Natural killer cell treated with Interleukin-12 subunit alpha and Interleukin-12 subunit beta and Interleukin-15 and Interleukin-18, amount 100 ng/mL, for 72 hours (primary cell): ENCODE measurements around the gene CD7. TPM values are rescaled to one million over a fixed set of nuclear protein-coding genes. Genes with fewer than 3 reads are reported as not detected.

Experiments used
- ATAC-seq, 2 donors: fragments of 150-1000 bp; cut with Tn5 transposase in 1 of 2; sonication (Bioruptor Pico), chemical (Tn5 transposase) in 1 of 2; 2 replicates each; pipeline ENCODE4 v1.10.0; 2021
- DNase-seq: peaks from one replicate; pipeline ENCODE4 v3.0.0; 2022; ENCODE audit warnings: low spot score
- H3K27ac Mint-ChIP-seq, 2 donors: 1 replicate in 1 of 2; 2 replicates in 1 of 2; pipeline ENCODE4 v1.8.0; 2022; ENCODE audit warnings: mixed read lengths in 2 of 2, mild to moderate bottlenecking in 1 of 2, moderate library complexity in 1 of 2
- H3K27me3 Mint-ChIP-seq, 2 donors: 1 replicate in 1 of 2; 2 replicates in 1 of 2; pipeline ENCODE4 v1.8.0; 2022; ENCODE audit warnings: mixed read lengths in 2 of 2
- H3K36me3 Mint-ChIP-seq: one replicate; pipeline ENCODE4 v1.8.0; 2022; ENCODE audit warnings: mixed read lengths
- H3K4me1 Mint-ChIP-seq, 2 donors: 1 replicate in 1 of 2; 2 replicates in 1 of 2; pipeline ENCODE4 v1.8.0; 2022; ENCODE audit warnings: low read depth in 2 of 2, mixed read lengths in 2 of 2, mild to moderate bottlenecking in 1 of 2
- H3K4me3 Mint-ChIP-seq: one replicate; pipeline ENCODE4 v1.8.0; 2022; ENCODE audit warnings: mixed read lengths
- H3K9me3 Mint-ChIP-seq: 2 replicates; pipeline ENCODE4 v1.8.0; 2022; ENCODE audit warnings: mixed read lengths
- total RNA-seq, 2 donors: library from RNA; stranded (reverse); gene quantifications; one replicate each; pipeline ENCODE4 v1.2.3, GENCODE V29; 2022

The CD7 gene
- total RNA-seq, 2 donors from 2014 or later = 61.8 to 73.6 TPM

DNA sequence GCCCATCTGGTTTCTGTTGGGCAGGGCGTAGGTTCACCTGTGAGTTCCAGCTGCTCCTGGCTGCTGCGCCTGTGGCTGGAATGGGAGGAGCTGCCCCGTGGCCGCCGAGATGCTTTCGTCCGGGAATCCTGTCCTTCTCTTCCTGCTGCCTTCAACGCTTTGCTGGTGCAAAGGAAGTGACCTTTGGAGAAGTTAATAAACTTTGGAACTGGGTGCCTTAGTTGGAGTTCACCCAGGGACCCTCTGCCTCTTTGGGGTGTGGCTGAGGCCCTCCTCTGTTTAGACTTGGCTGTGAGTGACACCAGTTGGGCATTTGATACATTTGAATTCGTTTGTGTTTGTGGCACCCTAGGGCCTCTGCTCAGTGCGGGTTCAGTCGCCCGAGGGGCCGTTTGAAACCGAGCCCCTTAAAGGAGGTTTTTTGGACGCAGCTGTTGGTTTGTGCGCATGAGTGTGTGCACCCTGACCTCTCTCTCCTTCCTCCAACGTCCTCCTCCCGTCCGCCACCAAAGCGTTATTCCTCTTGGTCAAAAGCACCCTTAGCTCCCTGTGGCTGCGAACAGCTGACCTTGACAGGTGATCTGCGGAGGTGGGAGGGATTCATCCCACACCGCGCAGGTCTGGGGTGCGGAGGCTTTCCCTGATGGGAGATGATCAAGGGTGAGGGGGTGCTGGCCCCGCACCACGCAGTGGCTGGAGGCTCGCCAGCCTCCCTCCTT, 25.1 kb upstream of the CD7 start:
- Mint-ChIP-seq H3K27ac (no peak overlapping the region), H3K36me3 (no peaks in the 10 kb centered on the region), H3K27me3 (peaks cover 0 to 4% of the 10 kb centered on the region in 2 donors), H3K4me1 (peaks cover 0 to 6% of the 10 kb centered on the region in 2 donors), H3K9me3 (no peaks in the 10 kb centered on the region), H3K4me3 (no peak overlapping the region)
- DNase-seq (no peak), ATAC-seq (no peak)

GRCh38 chr17:82339634-82340580, 22.5 kb upstream of the CD7 start:
- Mint-ChIP-seq H3K4me1 (peaks cover 4 to 7% of the 10 kb centered on the region in 2 donors), H3K27ac (no peak overlapping the region), H3K36me3 (no peaks in the 10 kb centered on the region), H3K27me3 (peaks cover 0 to 1% of the 10 kb centered on the region in 2 donors), H3K4me3 (no peak overlapping the region), H3K9me3 (no peaks in the 10 kb centered on the region)
- ATAC-seq (no peak), DNase-seq (no peak)

- Mint-ChIP-seq H3K9me3 (no peaks in the 10 kb centered on the region), H3K27ac (no peak overlapping the region), H3K27me3 (peaks cover 0 to 2% of the 10 kb centered on the region in 2 donors), H3K4me3 (no peak overlapping the region), H3K4me1 (peaks cover 7 to 10% of the 10 kb centered on the region in 2 donors), H3K36me3 (no peaks in the 10 kb centered on the region)
- DNase-seq (no peak), ATAC-seq (no peak)
Measured at GRCh38 chr17:82338858-82339633, 21.6 kb upstream of the CD7 start.

GRCh38 chr17:82334622-82335394, 17.4 kb upstream of the CD7 start:
- no peaks in the 10 kb centered on the region for H3K9me3 Mint-ChIP-seq
- ATAC-seq (peak in 1 of 2 donors; percentile 12), DNase-seq (no peak)
- H3K4me1 Mint-ChIP-seq = peaks cover 12 to 15% of the 10 kb centered on the region in 2 donors
- H3K4me3 Mint-ChIP-seq = peak overlapping the region; percentile 91
- no peaks in the 10 kb centered on the region for H3K36me3 Mint-ChIP-seq
- peaks cover 0 to 4% of the 10 kb centered on the region in 2 donors for H3K27me3 Mint-ChIP-seq
- peak overlapping the region; percentile 58 to 80 for H3K27ac Mint-ChIP-seq

- H3K4me1 Mint-ChIP-seq = peaks cover 12 to 15% of the 10 kb centered on the region in 2 donors
- peak overlapping the region; percentile 91 for H3K4me3 Mint-ChIP-seq
- DNase-seq = no peak
- no peaks in the 10 kb centered on the region for H3K36me3 Mint-ChIP-seq
- H3K27me3 Mint-ChIP-seq = peaks cover 0 to 4% of the 10 kb centered on the region in 2 donors
- H3K27ac Mint-ChIP-seq = no peak overlapping the region
- no peaks in the 10 kb centered on the region for H3K9me3 Mint-ChIP-seq
- no peak for ATAC-seq
Measured at GRCh38 chr17:82334204-82334621, 16.8 kb upstream of the CD7 start.

- Mint-ChIP-seq H3K27me3 (peaks cover 0 to 4% of the 10 kb centered on the region in 2 donors), H3K4me3 (peak within 1 kb of the TSS; percentile 91), H3K36me3 (no peaks in the 10 kb centered on the region), H3K27ac (no peak within 1 kb of the TSS), H3K4me1 (peaks cover 12 to 15% of the 10 kb centered on the region in 2 donors), H3K9me3 (no peaks in the 10 kb centered on the region)
- DNase-seq = no peak
- peak in 1 of 2 donors; percentile 43 for ATAC-seq
Measured at GRCh38 chr17:82333279-82334171, 16.1 kb upstream of the CD7 start, which contains the start of gene SECTM1. TSS of gene SECTM1 (minus strand) at chr17:82333766. CDS start at chr17:82327240, 6,526 bp downstream.

GRCh38 chr17:82332669-82333278, 15.4 kb upstream of the CD7 start:
- no peak overlapping the region for H3K27ac Mint-ChIP-seq
- ATAC-seq (peak; percentile 53 to 61), DNase-seq (no peak)
- H3K27me3 Mint-ChIP-seq = peaks cover 0 to 4% of the 10 kb centered on the region in 2 donors
- peak overlapping the region; percentile 68 for H3K4me3 Mint-ChIP-seq
- no peaks in the 10 kb centered on the region for H3K9me3 Mint-ChIP-seq
- H3K36me3 Mint-ChIP-seq = no peaks in the 10 kb centered on the region
- H3K4me1 Mint-ChIP-seq = peaks cover 12 to 15% of the 10 kb centered on the region in 2 donors

DNA sequence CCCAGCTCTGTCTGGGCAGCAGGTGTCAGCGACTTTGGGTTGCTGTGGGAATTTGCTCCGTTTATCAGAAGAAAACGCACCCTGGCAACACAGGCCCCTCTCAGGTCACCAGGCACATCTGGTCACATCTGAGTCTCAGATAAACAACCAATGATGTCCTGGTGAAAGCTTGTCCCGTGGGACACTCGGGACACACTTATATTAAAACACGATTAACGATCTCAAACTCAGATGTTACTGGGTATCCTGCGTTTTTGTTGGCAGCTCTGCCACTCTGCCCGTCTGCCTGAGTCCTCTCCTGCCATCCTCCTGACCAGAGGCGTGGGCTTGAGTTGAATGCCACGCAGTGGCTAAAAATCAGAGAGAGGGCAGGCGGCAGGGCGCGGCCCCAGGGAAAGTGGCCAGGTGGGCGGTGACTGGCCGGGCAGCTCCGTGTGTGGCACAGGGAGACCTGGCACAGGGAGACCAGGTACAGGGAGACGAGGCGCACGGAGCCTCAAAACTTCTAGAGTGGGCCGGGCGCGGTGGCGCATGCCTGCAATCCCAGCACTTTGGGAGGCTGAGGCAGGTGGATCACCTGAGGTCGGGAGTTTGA, 14.0 kb upstream of the CD7 start:
- peaks cover 12 to 15% of the 10 kb centered on the region in 2 donors for H3K4me1 Mint-ChIP-seq
- DNase-seq = no peak
- peaks cover 0 to 4% of the 10 kb centered on the region in 2 donors for H3K27me3 Mint-ChIP-seq
- ATAC-seq = no peak
- no peaks in the 10 kb centered on the region for H3K9me3 Mint-ChIP-seq
- no peak overlapping the region for H3K27ac Mint-ChIP-seq
- no peaks in the 10 kb centered on the region for H3K36me3 Mint-ChIP-seq
- no peak overlapping the region for H3K4me3 Mint-ChIP-seq

- DNase-seq (no peak), ATAC-seq (no peak)
- H3K4me1 Mint-ChIP-seq = peaks cover 12% of the 10 kb centered on the region in 2 donors
- no peak overlapping the region for H3K27ac Mint-ChIP-seq
- H3K9me3 Mint-ChIP-seq = no peaks in the 10 kb centered on the region
- H3K27me3 Mint-ChIP-seq = peaks cover 0 to 4% of the 10 kb centered on the region in 2 donors
- no peaks in the 10 kb centered on the region for H3K36me3 Mint-ChIP-seq
- H3K4me3 Mint-ChIP-seq = no peak overlapping the region
Measured at GRCh38 chr17:82330322-82331239, 13.2 kb upstream of the CD7 start.

GRCh38 chr17:82329683-82330321, 12.4 kb upstream of the CD7 start:
- no peaks in the 10 kb centered on the region for H3K9me3 Mint-ChIP-seq
- no peak overlapping the region for H3K4me3 Mint-ChIP-seq
- no peak overlapping the region for H3K27ac Mint-ChIP-seq
- H3K27me3 Mint-ChIP-seq = peaks cover 0 to 2% of the 10 kb centered on the region in 2 donors
- H3K4me1 Mint-ChIP-seq = peaks cover 7% of the 10 kb centered on the region in 2 donors
- H3K36me3 Mint-ChIP-seq = no peaks in the 10 kb centered on the region
- ATAC-seq (no peak), DNase-seq (no peak)
